IPS-18c (cell line): ENCODE measurements around the gene SMG6.
"Not testable (repeated sequence)": the region's sequence is repeated elsewhere in the genome, so short reads cannot be mapped to it uniquely, and the experiment has no call there.

Experiments used
- H3K4me3 ChIP-seq: 2 replicates; pipeline ENCODE4 v1.7.0; 2013; ENCODE audit warnings: low read depth, mild to moderate bottlenecking, low read length, moderate library complexity; ENCODE audit not compliant: insufficient read depth
- H3K9me3 ChIP-seq: one replicate; pipeline ENCODE4 v1.6.1; 2013; ENCODE audit warnings: mild to moderate bottlenecking, low read length, moderate library complexity; ENCODE audit not compliant: control insufficient read depth, insufficient read depth

SMG6 gene

DNA sequence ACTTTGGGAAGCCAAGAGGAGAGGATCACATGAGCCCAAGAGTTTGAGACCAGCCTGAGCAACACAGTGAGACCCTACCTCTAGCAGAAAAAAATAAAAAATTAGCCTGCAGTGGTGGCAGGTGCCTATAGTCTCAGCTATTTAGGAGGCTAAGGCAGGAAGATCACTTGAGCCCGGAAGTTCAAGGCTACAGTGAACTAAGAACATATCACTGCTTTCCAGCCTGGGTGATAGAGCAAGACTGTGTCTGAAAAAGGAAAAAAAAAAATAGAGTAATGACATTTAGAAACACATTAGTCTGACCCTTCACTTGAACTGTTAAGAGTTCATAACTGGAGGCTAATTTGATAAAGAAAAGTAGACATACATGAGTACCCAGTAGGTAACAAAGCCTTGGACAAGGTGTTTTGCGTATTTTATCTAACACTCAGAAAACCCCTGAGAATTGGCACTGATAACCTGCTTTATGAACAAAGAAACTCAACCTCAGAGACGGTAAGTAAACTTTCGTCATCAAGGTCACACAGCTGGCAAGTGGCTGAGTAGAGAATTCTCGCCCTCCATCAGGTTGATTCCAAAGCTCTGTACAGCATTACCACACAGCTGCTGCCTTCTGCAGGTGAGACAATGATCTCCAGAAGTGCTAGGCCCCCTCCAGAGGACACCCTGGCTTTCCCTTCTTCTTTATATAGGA lies 101.1 kb downstream of the SMG6 start:
- H3K9me3 ChIP-seq, result no peaks in the 10 kb centered on the region
- H3K4me3 ChIP-seq, result no peak overlapping the region

DNA sequence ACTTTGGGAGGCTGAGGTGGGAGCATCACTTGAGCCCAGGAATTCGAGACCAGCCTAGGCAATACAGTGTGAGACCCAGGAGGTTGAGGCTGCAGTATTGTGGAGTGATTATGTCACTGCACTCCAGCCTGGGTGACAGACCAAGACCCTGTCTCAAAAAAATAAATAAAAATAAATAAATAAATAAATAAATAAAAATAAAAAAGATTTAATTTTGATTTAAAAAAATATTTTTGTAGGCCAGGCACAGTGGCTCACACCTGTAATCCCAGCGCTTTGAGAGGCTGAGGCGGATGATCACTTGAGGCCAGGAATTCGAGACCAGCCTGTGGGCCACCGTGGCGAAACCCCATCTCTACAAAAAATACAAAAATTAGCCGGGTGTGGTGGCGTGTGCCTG lies 104.2 kb downstream of the SMG6 start:
- not testable (repeated sequence) for H3K4me3 ChIP-seq

DNA sequence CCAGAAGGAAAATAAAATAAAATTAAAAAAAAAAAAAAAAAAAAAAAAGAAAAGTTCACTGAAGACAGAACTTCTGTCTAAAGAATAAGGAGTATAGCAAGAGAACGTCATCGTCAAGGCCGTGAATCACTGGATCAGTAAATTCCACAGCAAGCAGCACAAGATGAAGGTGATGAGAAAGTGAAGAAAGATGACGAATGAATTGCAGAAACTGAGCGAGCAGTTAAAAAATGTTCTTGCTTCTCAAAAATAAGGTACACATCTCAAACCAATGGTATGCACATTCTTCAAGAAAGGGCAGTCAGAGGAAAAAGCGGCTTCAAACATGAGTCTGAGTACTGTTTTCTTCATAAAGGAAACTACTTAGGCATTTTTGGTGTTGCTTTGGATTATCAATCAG lies 104.7 kb downstream of the SMG6 start:
- no peaks in the 10 kb centered on the region for H3K9me3 ChIP-seq
- H3K4me3 ChIP-seq, result no peak overlapping the region

More for the DNA sequence above, 104.2 kb downstream of the SMG6 start:
- H3K9me3 ChIP-seq, result not testable (repeated sequence)

DNA sequence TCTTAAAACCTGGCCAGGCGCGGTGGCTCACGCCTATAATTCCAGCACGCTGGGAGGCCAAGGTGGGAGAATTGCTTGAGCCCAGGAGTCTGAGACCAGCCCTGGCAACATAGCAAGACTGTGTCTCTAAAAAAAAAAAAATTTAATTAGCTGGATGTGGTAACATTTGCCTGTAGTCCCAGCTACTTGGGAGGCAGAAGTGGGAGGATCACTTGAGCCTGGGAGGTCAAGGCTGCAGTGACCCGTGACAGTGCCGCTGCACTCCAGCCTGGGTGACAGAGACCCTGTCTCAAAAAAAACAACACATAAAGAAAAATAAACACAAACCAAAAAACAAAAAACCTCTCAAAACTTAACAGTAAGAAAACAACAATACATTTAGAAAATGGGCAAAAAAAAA lies 106.3 kb downstream of the SMG6 start:
- no peak overlapping the region for H3K4me3 ChIP-seq
- no peaks in the 10 kb centered on the region for H3K9me3 ChIP-seq

DNA sequence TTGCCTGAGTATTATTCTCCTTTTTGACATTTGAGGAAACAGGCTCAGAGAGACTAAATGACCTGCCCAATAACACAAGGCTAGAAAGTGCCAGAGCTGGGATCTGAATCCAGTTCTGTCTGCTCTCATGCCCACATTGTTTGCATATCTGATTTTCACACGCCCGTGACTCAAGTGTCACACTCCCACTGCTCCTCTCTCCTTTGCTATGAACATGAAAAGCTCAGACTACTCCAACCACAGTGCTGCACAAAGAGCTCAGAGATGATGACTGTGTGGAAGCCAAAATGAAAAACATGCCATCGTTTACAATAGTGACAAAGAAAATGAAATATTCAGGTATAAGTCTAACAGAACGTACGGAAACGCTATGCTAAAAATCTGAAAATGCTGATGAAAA lies 107.9 kb downstream of the SMG6 start:
- Histone ChIP-seq H3K4me3 (no peak overlapping the region), H3K9me3 (no peaks in the 10 kb centered on the region)

DNA sequence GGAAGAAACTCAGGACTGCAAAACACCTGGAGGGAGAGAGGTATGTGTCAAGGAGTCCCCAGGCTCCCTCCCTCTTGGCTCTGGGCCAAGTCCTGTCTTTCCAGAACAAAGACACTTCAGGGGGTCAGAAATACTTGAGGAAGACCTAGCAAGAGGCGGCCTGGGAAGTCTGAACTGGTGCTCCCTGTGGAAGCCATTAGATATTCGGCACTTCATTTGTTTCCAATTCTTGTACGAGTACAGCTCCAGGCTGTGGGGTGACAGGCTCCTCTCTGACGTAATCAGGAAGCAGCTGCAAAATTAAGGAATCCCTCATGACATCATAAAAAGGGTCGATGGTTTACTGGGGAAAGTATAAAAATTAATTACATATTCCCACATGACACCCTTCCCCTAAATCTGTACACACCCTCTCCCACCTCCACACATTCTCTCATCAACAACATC lies 108.7 kb downstream of the SMG6 start:
- no peaks in the 10 kb centered on the region for H3K9me3 ChIP-seq
- H3K4me3 ChIP-seq, result no peak overlapping the region

DNA sequence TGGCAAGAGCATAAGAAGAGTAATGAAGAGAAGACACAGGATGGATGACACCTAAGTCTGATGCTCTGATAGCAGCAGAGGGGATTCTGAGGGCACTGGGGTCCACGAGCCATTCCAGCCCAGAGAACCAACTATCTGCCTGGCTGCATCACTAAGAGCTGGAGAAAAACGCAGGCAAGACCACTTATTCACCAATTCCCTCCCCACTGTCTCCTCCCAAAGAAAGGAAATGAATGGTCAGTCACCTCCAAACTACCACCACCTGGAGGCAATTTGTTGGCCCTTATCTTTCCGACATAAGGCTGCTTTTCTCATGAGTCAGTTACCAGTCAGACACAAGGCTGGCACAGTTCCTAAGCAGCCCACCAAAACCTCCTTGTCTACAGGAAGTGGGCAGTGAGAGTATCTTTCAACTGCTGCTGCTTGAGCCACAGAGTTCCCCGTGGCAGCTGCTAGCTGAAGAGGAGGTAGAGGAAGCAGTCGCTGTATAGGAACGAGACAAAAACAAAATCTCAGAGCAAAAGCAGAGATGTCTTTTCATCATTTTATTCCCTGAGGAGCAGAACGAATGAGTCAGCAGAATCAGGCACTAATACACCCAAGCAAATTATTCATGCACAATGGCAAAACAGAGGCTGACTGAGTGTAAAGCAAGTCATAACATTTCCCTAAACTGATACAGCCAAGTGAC lies 111.1 kb downstream of the SMG6 start:
- H3K4me3 ChIP-seq, result no peak overlapping the region
- H3K9me3 ChIP-seq, result no peaks in the 10 kb centered on the region

DNA sequence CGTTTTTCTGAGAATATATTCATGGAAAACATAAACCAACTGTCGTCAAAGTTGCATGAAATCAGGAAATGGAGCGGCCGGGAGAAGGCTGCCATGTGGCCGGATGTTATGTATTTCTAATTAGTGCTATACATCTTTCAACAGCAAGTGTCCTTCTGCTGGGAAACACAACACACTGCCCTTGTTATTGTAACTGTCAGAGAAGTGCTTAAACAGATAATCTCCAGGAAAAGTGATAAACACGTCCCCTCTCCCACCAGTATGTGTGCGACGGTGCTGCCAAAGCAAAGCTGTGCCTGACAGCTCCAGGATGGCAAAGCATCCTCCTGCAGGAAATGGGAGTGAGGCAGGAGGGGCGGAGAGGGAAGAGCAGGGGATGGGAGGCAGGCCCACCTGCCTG lies 111.8 kb downstream of the SMG6 start:
- Histone ChIP-seq H3K9me3 (no peaks in the 10 kb centered on the region), H3K4me3 (no peak overlapping the region)

DNA sequence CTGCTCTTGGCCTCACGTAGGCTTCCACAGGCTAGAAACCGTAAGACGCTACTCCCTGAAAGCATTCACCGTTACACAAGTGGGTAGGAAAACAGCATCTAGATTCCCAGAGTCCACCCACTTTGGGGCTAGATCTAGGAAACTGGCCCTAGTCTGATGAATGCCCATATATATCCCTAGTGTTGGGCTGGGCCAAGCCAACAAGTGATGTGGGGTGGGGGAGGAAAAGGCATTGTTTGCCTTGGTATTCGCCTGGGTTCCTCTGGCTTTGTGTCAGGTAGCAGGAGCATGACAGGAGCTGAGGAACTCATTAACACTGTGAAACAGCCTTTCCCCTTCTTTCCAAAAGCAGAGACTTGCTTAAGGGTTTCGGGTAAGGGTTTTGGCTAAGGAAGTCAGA lies 112.4 kb downstream of the SMG6 start:
- no peaks in the 10 kb centered on the region for H3K9me3 ChIP-seq
- no peak overlapping the region for H3K4me3 ChIP-seq

DNA sequence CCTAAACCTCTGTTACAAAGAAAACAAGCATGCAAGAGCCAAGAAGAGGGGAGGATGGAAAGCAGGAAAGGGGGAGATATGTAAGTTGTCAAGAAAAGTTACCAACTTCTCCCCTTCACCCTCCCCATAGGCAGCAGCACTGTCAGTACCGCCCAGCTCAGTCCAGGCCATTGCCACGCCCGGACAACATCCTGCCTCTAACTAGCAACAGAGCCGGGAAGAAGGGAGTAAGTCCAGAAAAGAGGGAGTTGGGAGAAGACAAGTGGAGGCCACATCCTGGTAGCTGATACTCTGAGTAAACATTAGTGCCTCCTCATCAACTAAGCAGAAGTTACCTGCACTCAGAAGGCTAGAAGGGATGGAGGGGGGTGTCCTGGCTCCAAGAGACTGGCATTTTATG lies 113.6 kb downstream of the SMG6 start:
- Histone ChIP-seq H3K9me3 (no peaks in the 10 kb centered on the region), H3K4me3 (no peak overlapping the region)

DNA sequence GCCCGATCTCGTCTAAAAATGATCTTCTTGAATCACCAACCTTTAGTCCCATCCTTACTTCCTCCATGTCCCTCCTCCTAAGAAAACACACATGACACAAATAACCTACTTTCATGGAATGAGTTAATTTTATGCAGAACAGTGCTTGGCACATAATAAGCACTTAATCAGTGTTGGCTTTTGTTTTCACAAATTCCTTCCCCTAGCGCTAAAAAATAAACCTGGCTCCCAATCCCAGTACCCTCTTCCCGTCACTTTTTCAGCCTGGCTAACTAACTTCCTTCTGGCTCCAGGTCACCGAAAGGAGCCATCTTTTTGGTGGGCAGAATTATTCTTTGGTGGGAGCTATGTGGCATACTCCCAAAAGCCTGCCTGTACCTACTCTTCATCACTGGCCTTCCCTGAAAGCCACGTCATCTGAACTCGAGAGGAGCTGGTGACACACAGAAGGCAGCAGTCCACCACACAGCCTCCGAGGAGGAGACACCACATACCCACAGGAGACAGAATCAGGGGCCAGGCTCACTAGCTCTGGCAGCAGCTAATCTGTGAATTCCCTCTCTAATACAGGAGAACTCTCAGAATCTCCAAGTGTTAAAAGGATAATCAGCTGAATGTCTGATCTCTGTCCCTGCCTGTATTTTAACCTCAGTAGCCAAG lies 114.5 kb downstream of the SMG6 start:
- H3K4me3 ChIP-seq, result no peak overlapping the region
- H3K9me3 ChIP-seq, result no peaks in the 10 kb centered on the region

DNA sequence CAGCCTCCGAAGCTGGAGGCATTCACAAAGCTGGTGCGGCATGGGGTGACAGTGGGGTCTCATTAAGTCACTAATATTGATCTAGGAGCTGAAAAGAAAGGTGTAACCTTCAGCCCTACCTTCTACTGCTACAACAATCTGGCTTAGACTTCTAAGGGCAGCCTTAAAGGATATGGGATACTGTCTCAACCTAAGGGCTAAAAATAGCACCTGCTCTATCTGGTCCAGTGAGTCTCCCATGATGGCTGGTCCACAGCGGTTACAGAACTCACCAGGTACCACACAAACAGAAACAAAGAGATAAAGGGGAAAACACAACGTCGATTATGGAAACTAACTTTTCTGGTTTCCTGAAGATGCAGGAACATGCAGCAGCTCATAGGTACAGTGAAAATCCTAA lies 115.8 kb downstream of the SMG6 start:
- H3K9me3 ChIP-seq, result no peaks in the 10 kb centered on the region
- no peak overlapping the region for H3K4me3 ChIP-seq

DNA sequence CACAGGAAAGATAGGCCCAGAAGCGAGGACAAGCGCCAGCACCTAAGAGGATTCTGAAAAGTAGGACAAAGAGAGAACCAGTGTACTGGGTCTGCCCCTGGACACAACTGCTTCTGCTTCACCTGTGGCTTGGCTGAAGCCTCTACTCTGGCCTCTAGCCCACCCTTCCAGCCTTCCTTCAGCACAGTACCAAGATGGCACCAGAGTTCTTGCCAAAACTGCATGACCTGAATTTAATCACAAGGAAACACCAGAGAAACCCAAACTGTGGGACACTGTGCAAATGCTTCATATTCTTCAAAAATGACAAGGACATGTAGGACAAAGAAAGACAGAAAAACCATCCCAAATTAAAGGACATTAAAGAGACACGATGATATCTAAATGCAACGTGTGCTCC lies 116.6 kb downstream of the SMG6 start:
- Histone ChIP-seq H3K4me3 (no peak overlapping the region), H3K9me3 (no peaks in the 10 kb centered on the region)

DNA sequence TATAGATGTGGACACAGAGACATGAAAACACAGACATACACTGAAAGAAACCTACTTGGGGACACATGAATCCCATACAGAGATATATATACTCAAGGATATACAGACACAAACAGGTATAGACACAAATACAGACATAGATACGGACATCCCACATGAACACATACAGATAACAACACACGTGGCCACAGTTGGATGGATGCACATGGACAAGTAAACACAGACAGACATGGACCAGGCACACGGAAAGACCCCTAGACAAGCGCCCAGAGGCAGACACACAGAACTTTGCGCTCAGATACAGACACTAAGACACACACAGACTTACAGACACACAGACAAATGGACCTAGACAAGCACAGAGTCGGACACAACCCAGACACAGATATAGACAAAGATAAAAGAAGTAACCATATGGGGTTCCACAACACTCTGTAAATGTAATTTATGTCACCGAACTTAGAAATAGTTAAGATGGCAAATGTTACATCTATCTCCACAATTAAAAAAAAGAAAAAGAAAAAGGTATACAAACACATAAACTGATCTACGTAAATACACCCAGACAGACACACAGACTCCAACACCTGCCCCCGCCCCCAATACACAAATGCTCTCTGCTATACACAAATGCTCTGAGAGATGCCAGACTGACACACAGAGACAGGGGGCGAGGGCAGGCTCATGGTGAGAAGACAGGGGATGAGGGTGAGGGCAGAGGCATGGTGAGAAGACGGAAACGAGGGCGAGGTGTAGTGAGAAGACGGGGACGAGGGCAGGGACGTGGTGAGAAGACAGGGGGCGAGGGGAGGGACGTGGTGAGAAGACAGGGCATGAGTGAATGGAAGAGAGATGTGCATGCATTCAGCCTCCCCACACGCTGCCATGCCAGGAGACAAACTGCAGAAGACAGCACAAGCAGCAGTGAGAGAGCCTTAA lies 118.3 kb downstream of the SMG6 start:
- Histone ChIP-seq H3K4me3 (no peak overlapping the region), H3K9me3 (no peaks in the 10 kb centered on the region)

DNA sequence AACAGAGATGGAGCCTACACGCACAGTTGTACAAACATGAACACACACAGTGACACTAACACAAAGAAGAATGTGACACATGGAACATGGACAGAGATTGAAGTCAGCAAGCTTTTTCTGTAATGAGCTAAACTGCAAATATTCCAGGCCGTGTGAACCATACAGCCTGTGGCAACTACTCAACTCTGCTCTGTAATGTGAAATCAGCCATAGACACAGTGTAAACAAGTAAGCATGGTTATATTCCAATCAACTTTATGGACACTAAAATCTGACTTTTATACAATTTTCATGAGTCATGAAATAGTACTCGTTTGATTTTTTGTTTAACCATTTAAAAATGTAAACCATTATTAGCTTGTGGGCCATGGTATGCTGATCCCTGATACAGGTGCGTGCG lies 120.2 kb downstream of the SMG6 start:
- Histone ChIP-seq H3K9me3 (no peaks in the 10 kb centered on the region), H3K4me3 (no peak overlapping the region)

DNA sequence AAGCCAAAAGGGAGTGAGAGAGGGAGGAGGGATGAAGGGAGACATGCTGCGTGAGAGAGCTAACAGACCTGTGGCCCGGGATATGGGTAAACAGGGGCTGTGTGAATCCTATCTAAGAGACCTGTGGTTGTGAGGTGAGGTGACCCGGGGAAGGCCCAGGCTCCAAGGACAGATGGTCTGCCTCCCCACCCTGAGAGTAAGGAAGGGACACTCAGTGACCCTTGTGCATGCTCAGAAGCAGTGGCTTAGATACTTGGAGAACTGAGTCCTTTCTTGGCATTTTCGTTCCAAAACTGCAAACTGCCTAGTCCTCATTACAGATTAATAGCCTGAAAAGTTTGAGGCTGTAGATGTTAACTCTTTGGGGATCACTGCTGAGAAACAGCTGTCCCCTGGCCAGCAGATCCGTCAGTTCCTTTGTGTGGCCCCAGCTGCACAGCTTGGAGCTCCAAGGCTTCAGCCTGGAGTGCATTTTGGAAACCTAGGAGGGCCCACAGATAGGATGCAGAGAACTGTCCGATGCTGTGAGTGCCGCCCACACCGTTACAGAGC lies 121.6 kb downstream of the SMG6 start:
- H3K4me3 ChIP-seq, result no peak overlapping the region

DNA sequence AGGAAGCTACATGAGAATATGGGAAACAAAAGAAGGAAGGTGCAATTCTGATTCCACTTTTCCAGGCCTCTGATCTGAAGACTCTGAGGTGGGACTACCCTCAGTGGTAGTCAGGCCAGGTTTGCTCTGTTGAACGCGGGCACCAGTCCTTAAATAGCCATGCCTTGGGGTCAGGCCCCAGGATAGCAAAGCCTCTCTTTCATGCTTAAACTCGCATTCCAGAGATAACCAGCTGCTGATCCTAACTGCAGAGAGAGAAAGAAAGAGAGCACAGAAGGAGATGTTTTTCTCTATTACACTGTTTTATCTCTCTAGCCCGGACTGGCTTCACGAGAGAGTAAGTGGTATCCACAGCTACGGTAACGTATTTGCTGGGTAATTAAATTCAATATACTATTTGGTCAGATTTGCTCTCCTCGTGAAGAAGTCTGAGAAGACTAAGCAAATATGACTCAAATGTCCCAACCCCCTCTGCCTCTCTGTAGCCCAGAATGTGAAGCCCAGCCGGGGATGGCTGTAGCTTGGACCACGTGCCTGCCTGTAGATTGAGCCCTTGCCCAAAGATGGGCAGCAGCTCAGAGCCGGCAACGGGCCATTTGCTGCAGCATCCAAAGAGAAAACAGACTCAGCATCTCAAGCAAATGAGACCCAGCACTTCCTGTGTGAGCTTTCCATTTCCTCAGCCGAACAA lies 122.2 kb downstream of the SMG6 start:
- Histone ChIP-seq H3K9me3 (no peaks in the 10 kb centered on the region), H3K4me3 (no peak overlapping the region)

More for the DNA sequence above, 121.6 kb downstream of the SMG6 start:
- H3K9me3 ChIP-seq, result no peaks in the 10 kb centered on the region
